H1 (cell line): ENCODE results near the gene RPS6KA5. TPM values are rescaled to one million over a fixed set of nuclear protein-coding genes. Genes with fewer than 3 reads are reported as not detected.

Source experiments
- CTCF ChIA-PET: fragments of 300-600 bp; sonication (Branson Sonifier 250); formaldehyde crosslinking; loops from one replicate; lab custom pipeline; 2021; ENCODE audit not compliant: partially characterized antibody; lab: Charles Lee
- POLR2A ChIA-PET: fragments of 300-600 bp; sonication (Branson Sonifier 250); formaldehyde crosslinking; loops from one replicate; lab custom pipeline; 2021; ENCODE audit warnings: inconsistent platforms; ENCODE audit not compliant: partially characterized antibody; lab: Charles Lee
- DNase-seq, 2 experiments: peaks; one replicate each; pipeline versions ENCODE4 v3.0.0 to v3.0.0-alpha.2; 2010 to 2022; ENCODE audit warnings: low spot score in 2 of 2, low read depth in 1 of 2, mixed read lengths in 1 of 2
- FAIRE-seq: peaks from 2 replicates; lab custom pipeline; 2011; peaks lifted over from hg19 to GRCh38; lab: Jason Lieb, UNC
- H2AFZ ChIP-seq: 2 replicates; pipeline ENCODE4 v1.8.1; 2012; ENCODE audit warnings: low read length, inconsistent platforms
- H2AK5ac ChIP-seq: 2 replicates; pipeline ENCODE4 v1.6.1; 2013; ENCODE audit warnings: low read depth, low read length
- H2BK120ac ChIP-seq: replicated peaks from 2 replicates; pipeline ENCODE3; 2013; ENCODE audit warnings: low read depth, low read length, inconsistent platforms
- H2BK12ac ChIP-seq: 2 replicates; pipeline ENCODE4 v1.6.1; 2013; ENCODE audit warnings: low read depth, low read length
- H2BK15ac ChIP-seq: 2 replicates; pipeline ENCODE4 v1.6.1; 2013; ENCODE audit warnings: low read length
- H2BK20ac ChIP-seq: 2 replicates; pipeline ENCODE4 v1.6.1; 2013; ENCODE audit warnings: low read length
- H2BK5ac ChIP-seq: 2 replicates; pipeline ENCODE4 v1.6.1; 2013; ENCODE audit warnings: low read depth, low read length
- H3K14ac ChIP-seq: 2 replicates; pipeline ENCODE4 v1.6.1; 2013; ENCODE audit warnings: inconsistent platforms; ENCODE audit not compliant: insufficient read length
- H3K18ac ChIP-seq: 2 replicates; pipeline ENCODE4 v1.6.1; 2013; ENCODE audit warnings: low read length; ENCODE audit errors: extremely low read depth
- H3K23ac ChIP-seq: 2 replicates; pipeline ENCODE4 v1.6.1; 2013; ENCODE audit warnings: inconsistent platforms; ENCODE audit not compliant: insufficient read length
- H3K23me2 ChIP-seq: 2 replicates; pipeline ENCODE4 v1.6.1; 2013; ENCODE audit warnings: low read depth, low read length
- H3K27ac ChIP-seq: 2 replicates; pipeline ENCODE4 v1.6.1; 2011; ENCODE audit warnings: low read depth, low read length, inconsistent platforms
- H3K27me3 ChIP-seq, 4 experiments: replicated peaks in 1 of 4; 1 replicate in 1 of 4; 2 replicates in 3 of 4; pipeline versions ENCODE4 v1.6.1 to v1.8.1; 2011 to 2013; ENCODE audit warnings: low read length in 3 of 4, mild to moderate bottlenecking in 3 of 4, inconsistent platforms in 2 of 4, mixed read lengths in 2 of 4, moderate library complexity in 1 of 4; ENCODE audit not compliant: control insufficient read depth in 3 of 4, insufficient read depth in 3 of 4; ENCODE audit errors: extremely low read depth in 1 of 4
- H3K36me3 ChIP-seq, 4 experiments: 2 replicates each; pipeline versions ENCODE4 v1.6.1 to v1.8.1; 2011 to 2013; ENCODE audit warnings: mild to moderate bottlenecking in 4 of 4, low read length in 3 of 4, moderate library complexity in 2 of 4, control low read depth in 1 of 4, inconsistent platforms in 1 of 4; ENCODE audit not compliant: insufficient read depth in 4 of 4, control insufficient read depth in 2 of 4
- H3K4ac ChIP-seq: replicated peaks from 2 replicates; pipeline ENCODE3; 2013; ENCODE audit warnings: low read length, low read depth, mixed read lengths, inconsistent platforms; ENCODE audit not compliant: insufficient read length
- H3K4me1 ChIP-seq, 4 experiments: replicated peaks in 1 of 4; 1 replicate in 1 of 4; 2 replicates in 3 of 4; pipeline versions ENCODE4 v1.6.1 to v1.8.1; 2011 to 2013; ENCODE audit warnings: low read length in 3 of 4, inconsistent platforms in 2 of 4, mixed read lengths in 1 of 4; ENCODE audit not compliant: insufficient read depth in 4 of 4, control insufficient read depth in 3 of 4
- H3K4me2 ChIP-seq, 2 experiments: 2 replicates each; pipeline versions ENCODE4 v1.6.1 to v1.8.1; 2011 to 2013; ENCODE audit warnings: low read depth in 2 of 2, low read length in 2 of 2, control low read depth in 1 of 2, inconsistent platforms in 1 of 2, mild to moderate bottlenecking in 1 of 2; ENCODE audit not compliant: insufficient read depth in 1 of 2
- H3K4me3 ChIP-seq, 4 experiments: fragments of 200-600, 300-600 bp in 1 of 4; sonication (generic), shearing (Covaris generic), sonication (Bioruptor Twin) in 1 of 4; 2 replicates each; pipeline versions ENCODE4 v1.5.1 to v1.8.1; 2011 to 2016; ENCODE audit warnings: low read length in 4 of 4, low read depth in 3 of 4, control low read depth in 2 of 4, inconsistent platforms in 2 of 4, mild to moderate bottlenecking in 2 of 4, mixed read lengths in 1 of 4, moderate library complexity in 1 of 4; ENCODE audit not compliant: insufficient read depth in 2 of 4; ENCODE audit errors: extremely low read depth in 1 of 4
- H3K56ac ChIP-seq: replicated peaks from 2 replicates; pipeline ENCODE3; 2013; ENCODE audit warnings: low read depth, mild to moderate bottlenecking, mixed read lengths, low read length, inconsistent platforms; ENCODE audit not compliant: insufficient read length
- H3K79me1 ChIP-seq: 2 replicates; pipeline ENCODE4 v1.6.1; 2013; ENCODE audit warnings: low read depth, low read length, control low read depth
- H3K79me2 ChIP-seq, 2 experiments: 2 replicates each; pipeline versions ENCODE4 v1.6.1 to v1.8.1; 2012 to 2013; ENCODE audit warnings: low read length in 2 of 2, mild to moderate bottlenecking in 2 of 2, inconsistent platforms in 1 of 2; ENCODE audit not compliant: insufficient read depth in 2 of 2, control insufficient read depth in 1 of 2
- H3K9ac ChIP-seq, 4 experiments: replicated peaks in 1 of 4; 1 replicate in 1 of 4; 2 replicates in 3 of 4; pipeline versions ENCODE4 v1.6.1 to v1.8.1; 2011 to 2013; ENCODE audit warnings: low read depth in 3 of 4, low read length in 3 of 4, control low read depth in 2 of 4, mild to moderate bottlenecking in 2 of 4, moderate library complexity in 2 of 4, inconsistent platforms in 1 of 4; ENCODE audit errors: extremely low read depth in 1 of 4
- H3K9me3 ChIP-seq, 2 experiments: 2 replicates each; pipeline versions ENCODE4 v1.6.1 to v1.8.1; 2012 to 2013; ENCODE audit warnings: mild to moderate bottlenecking in 2 of 2, moderate library complexity in 2 of 2, control low read depth in 1 of 2, inconsistent platforms in 1 of 2, low read depth in 1 of 2, low read length in 1 of 2, mixed read lengths in 1 of 2; ENCODE audit not compliant: insufficient read depth in 2 of 2
- H4K20me1 ChIP-seq, 2 experiments: replicated peaks in 1 of 2; 2 replicates each; pipeline versions ENCODE3 to v1.8.1; 2011 to 2013; ENCODE audit warnings: inconsistent platforms in 2 of 2, low read length in 2 of 2, mild to moderate bottlenecking in 1 of 2; ENCODE audit not compliant: insufficient read depth in 2 of 2, control insufficient read depth in 1 of 2
- H4K5ac ChIP-seq: 2 replicates; pipeline ENCODE4 v1.6.1; 2013; ENCODE audit warnings: low read length, low read depth, mixed read lengths, inconsistent platforms; ENCODE audit not compliant: insufficient read length
- H4K8ac ChIP-seq: 2 replicates; pipeline ENCODE4 v1.8.0; 2013; ENCODE audit warnings: mild to moderate bottlenecking, moderate library complexity, low read length, inconsistent platforms; ENCODE audit not compliant: insufficient read depth; ENCODE audit errors: extremely low read depth
- H4K91ac ChIP-seq: replicated peaks from 2 replicates; pipeline ENCODE3; 2013; ENCODE audit warnings: low read length, mixed read lengths, inconsistent platforms; ENCODE audit not compliant: insufficient read length
- BACH1 ChIP-seq: IDR thresholded peaks from 2 replicates; pipeline ENCODE4 v1.6.1; 2012; ENCODE audit warnings: low read length, improper control_type of control experiment
- CHD1 ChIP-seq: IDR thresholded peaks from 2 replicates; pipeline ENCODE4 v1.6.1; 2012; ENCODE audit warnings: low read depth, low read length, improper control_type of control experiment
- CTBP2 ChIP-seq: IDR thresholded peaks from 2 replicates; pipeline ENCODE4 v1.7.0; 2011; ENCODE audit warnings: borderline replicate concordance, mild to moderate bottlenecking, moderate library complexity, mixed read lengths, low read length; ENCODE audit not compliant: insufficient read depth, insufficient read length
- EP300 ChIP-seq, 2 experiments: IDR thresholded peaks; 1 replicate in 1 of 2; 2 replicates in 1 of 2; pipeline ENCODE4 v1.6.1; 2011 to 2012; ENCODE audit warnings: low read depth in 2 of 2, low read length in 2 of 2, mild to moderate bottlenecking in 2 of 2, borderline replicate concordance in 1 of 2, inconsistent platforms in 1 of 2, moderate library complexity in 1 of 2
- FOSL1 ChIP-seq: IDR thresholded peaks from 2 replicates; pipeline ENCODE4 v1.6.1; 2011; ENCODE audit warnings: mild to moderate bottlenecking, low read depth, low read length, moderate library complexity; ENCODE audit not compliant: insufficient read depth
- GABPA ChIP-seq: IDR thresholded peaks from 2 replicates; pipeline ENCODE4 v1.6.1; 2011; ENCODE audit warnings: mild to moderate bottlenecking, low read length, moderate library complexity, borderline replicate concordance; ENCODE audit not compliant: insufficient read depth
- RXRA ChIP-seq: IDR thresholded peaks from 2 replicates; pipeline ENCODE4 v1.6.1; 2011; ENCODE audit warnings: low read depth, mild to moderate bottlenecking, low read length, moderate library complexity; ENCODE audit not compliant: insufficient read depth
- SP1 ChIP-seq: IDR thresholded peaks from 2 replicates; pipeline ENCODE4 v1.6.1; 2011; ENCODE audit warnings: low read depth, low read length
- SP4 ChIP-seq: IDR thresholded peaks from 2 replicates; pipeline ENCODE4 v1.6.1; 2012; ENCODE audit warnings: low read length, inconsistent platforms
- SRF ChIP-seq: IDR thresholded peaks from 2 replicates; pipeline ENCODE4 v1.6.1; 2011; ENCODE audit warnings: mild to moderate bottlenecking, low read depth, low read length, moderate library complexity
- TAF7 ChIP-seq: optimal IDR thresholded peaks from 2 replicates; pipeline ENCODE3; 2011; ENCODE audit warnings: low read depth, mild to moderate bottlenecking, inconsistent platforms, low read length, moderate library complexity, borderline replicate concordance
- WGBS, 2 experiments: shearing (Covaris generic) in 1 of 2; methylation state at CpG; one replicate each; pipeline versions ENCODE4 v1.1.6 to v1.1.7; 2013 to 2015; ENCODE audit warnings: low lambda C conversion rate in 2 of 2, mixed read lengths in 2 of 2, inconsistent platforms in 1 of 2, low coverage in 1 of 2, missing lambda C conversion rate in 1 of 2; ENCODE audit not compliant: insufficient replicate concordance in 2 of 2, insufficient coverage in 1 of 2, insufficient read length in 1 of 2; ENCODE audit errors: extremely low coverage in 1 of 2, missing lambda C conversion rate in 1 of 2; 5-methylcytosine and 5-hydroxymethylcytosine counted together
- polyA plus RNA-seq, 7 experiments: library from polyadenylated mRNA; depleted of rRNA in 3 of 7; stranded (reverse) in 5 of 7; unstranded in 2 of 7; fragments of >200 nt in 5 of 7; fragments of 200-250 nt in 2 of 7; gene quantifications; 1 replicate in 5 of 7; 2 replicates in 1 of 7; 4 replicates in 1 of 7; pipeline versions ENCODE4 v1.2.1 to v1.2.3, GENCODE V29; 2011 to 2013; ENCODE audit warnings: missing spikeins in 2 of 7, mixed read lengths in 2 of 7
- total RNA-seq: library from RNA; stranded (reverse); fragmentation: NEBNext Ultra II Directional; extraction: Animal tissue kit (Norgen Biotek cat#: 25700); gene quantifications from 2 replicates; pipeline ENCODE4 v1.2.1, GENCODE V29; 2021

Gene RPS6KA5
- total and polyA plus RNA-seq, 2 of the 8 experiments (the other 6 are each of a cell fraction or from before 2014, with no cell fraction given): 0.85 to 3.1 TPM

- Histone ChIP-seq H2BK12ac (no peak overlapping the region), H4K91ac (no peak overlapping the region), H3K27ac (no peak overlapping the region), H3K56ac (no peak overlapping the region), H3K79me2 (no peaks in the 10 kb centered on the region), H3K4me3 (no peak overlapping the region), H2BK20ac (no peak overlapping the region), H3K27me3 (peaks cover 0 to 1% (median 0%) of the 10 kb centered on the region in 4 experiments; a peak in 1 of 7 replicates), H3K79me1 (no peaks in the 10 kb centered on the region), H3K23me2 (no peaks in the 10 kb centered on the region), H3K4ac (no peak overlapping the region), H2AK5ac (no peak overlapping the region), H3K36me3 (no peaks in the 10 kb centered on the region; a peak in 1 of 8 replicates), H3K9me3 (peaks cover 13 to 17% of the 10 kb centered on the region in 2 experiments), H3K4me2 (no peak overlapping the region), H3K4me1 (no peaks in the 10 kb centered on the region), H3K9ac (no peak overlapping the region), H2BK15ac (no peak overlapping the region; the same call in 1 of the 2 replicates), H4K20me1 (no peaks in the 10 kb centered on the region), H3K14ac (no peak overlapping the region), H4K8ac (no peak overlapping the region), H3K23ac (no peak overlapping the region), H3K18ac (no peak overlapping the region), H2AFZ (no peak overlapping the region), H2BK120ac (no peak overlapping the region), H2BK5ac (no peak overlapping the region), H4K5ac (no peak overlapping the region)
- WGBS, 2 experiments: 86% methylated on average over 3 of the region's 3 CpGs; no CpG with 5 or more reads in 1 of the 2 experiments
- no peak for DNase-seq
- ChIA-PET POLR2A (no interaction called here), CTCF (no interaction called here)
- no peak for FAIRE-seq
- TF ChIP-seq EP300 (IDR thresholded peaks at IDR 0.05; ENCODE audit: borderline replicate concordance in 1 of 2, low read depth in 2 of 2, low read length in 2 of 2): no peak
- no peak for TF ChIP-seq CHD1
- TF ChIP-seq SP4: no peak
- TF ChIP-seq SRF: no peak
- TF ChIP-seq BACH1: no peak
- no peak for TF ChIP-seq SP1
- no peak for TF ChIP-seq FOSL1
- no peak for TF ChIP-seq GABPA
- no peak for TF ChIP-seq TAF7
- TF ChIP-seq RXRA: no peak
- TF ChIP-seq CTBP2: no peak
Measured at GRCh38 chr14:90943367-90943766, 117.1 kb downstream of the RPS6KA5 start.
